HG03460 (cell line): ENCODE data around the gene DOCK3.
A peak's percentile ranks its signal among the peaks of the same experiment; 100 is the strongest.
"Not testable (repeated sequence)": the region's sequence is repeated elsewhere in the genome, so short reads cannot be mapped to it uniquely, and the experiment has no call there.

Source experiments
- ATAC-seq: cut with Tn5 transposase; IDR thresholded peaks from one replicate; pipeline ENCODE4 v1.9.1; 2021; ENCODE audit not compliant: unreplicated experiment

DOCK3 gene

DNA sequence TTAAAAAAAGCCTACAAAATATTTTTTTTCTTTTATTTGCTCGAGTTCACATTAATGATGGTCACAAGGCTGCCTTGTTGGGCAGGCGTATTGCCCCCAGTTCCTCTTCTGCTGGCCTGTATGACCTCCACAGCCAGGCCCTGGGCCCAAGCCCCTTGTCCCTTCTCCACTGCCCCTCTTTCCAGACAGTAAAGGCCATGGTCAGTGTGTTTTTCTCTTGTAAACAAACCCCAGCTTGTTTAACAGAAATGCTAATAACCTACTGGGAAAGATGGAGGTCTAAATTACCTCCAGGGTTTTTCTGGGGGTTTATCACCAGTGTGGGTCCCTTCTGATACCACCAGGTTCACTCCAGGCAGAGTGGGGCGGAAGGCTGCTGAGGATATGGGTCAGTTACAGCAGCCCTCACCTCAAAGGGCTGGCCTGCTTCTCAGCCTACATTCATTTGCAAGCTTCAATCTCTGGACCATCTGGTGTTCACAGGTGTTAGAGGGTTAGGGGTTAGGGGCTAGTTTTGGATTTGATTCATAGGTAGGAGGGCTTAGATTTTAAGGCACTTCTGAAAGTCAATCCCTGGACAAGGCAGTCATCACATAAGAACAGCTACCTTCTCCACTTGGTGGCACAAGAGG, 708.3 kb downstream of the DOCK3 start:
- no peak for ATAC-seq

DNA sequence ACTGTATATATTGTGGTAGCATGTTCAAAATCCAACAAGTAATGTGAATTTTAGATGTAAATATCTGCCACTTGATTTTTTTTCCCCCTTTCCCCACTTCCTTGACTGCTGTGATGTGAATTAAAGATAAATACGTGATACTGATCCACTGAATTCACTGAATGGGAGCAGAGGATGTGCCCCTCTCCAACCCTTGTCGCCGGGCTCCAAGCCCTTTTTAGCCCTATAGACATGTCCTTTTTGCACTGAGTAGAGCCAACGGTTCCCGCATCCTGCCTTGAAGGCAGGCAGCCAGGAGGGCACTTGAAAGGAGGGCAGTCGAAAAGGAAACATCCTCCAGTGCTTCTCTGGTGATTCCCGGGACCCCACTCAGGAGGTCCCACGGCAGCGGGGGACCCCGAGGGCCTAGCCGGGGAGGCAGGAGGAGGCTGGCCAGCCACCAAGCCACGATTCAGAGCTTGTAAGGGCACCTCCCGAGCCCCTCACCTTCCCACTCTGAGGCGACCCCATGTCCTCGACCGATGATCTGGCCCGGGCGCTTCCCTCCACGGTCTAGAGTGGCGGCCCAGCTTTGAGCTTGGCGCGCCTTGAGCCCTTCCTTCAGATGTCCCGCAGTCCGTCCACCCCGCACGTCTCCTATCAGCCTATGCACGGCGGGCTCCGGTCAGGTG, 709.5 kb downstream of the DOCK3 start:
- peak; percentile 15 for ATAC-seq

DNA sequence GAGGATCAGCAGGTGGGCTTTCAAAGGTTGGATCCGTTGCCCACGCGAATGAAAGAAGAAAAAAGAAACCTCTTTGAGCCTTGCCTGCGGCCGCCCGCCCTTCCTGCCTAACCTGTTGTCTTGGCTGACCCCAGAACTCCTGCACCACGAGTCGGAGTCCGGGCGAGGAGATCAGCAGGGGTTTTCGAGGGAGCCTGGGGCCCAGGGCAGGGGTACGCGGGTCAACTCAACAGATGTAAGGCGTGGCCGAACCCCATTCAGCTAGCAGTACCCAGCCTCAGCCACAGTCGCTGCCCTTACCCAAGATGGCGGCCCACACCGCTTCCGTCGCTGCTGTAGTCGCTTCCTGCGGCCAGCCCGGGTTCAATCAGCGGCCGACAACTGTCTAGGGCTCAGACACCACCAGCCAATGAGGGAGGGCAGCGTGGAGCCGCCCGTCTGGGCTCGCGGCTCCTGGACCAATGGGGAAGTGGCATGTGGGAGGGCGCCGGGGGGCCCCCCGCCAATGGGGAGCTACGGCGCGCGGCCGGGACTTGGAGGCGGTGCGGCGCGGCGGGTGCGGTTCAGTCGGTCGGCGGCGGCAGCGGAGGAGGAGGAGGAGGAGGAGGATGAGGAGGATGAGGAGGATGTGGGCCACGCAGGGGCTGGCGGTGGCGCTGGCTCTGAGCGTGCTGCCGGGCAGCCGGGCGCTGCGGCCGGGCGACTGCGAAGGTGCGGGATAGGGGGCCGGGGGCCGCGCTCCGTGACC, 710.2 kb downstream of the DOCK3 start, which contains the start of gene MANF:
TSS of gene MANF (plus strand) at position 566 of the 748 bp plus-strand sequence. CDS start at position 618, 52 bp downstream.
- ATAC-seq, result peak; percentile 92

DNA sequence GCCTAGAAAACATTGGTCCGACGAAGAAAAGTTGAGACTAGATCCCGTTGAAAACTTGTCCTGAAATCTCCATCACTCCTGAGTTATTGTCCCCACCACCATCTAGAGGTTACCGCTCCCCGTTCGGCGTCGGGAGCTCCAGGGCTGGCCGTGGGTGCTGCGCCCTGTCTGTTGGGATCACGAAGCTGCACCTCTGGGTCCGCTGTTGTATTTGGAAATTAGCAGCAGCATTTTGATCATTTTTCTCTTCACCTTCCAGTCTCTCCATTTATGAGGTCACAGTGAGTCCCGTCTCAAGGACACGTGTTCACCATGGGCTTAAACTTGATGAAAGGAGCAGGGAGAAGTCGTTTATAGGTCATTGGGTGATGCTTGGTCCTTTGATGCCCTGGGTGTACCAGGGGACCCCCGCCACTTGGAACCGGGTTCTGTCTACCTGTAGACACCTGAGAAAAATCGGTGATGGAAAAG, 710.9 kb downstream of the DOCK3 start:
- ATAC-seq, result no peak

DNA sequence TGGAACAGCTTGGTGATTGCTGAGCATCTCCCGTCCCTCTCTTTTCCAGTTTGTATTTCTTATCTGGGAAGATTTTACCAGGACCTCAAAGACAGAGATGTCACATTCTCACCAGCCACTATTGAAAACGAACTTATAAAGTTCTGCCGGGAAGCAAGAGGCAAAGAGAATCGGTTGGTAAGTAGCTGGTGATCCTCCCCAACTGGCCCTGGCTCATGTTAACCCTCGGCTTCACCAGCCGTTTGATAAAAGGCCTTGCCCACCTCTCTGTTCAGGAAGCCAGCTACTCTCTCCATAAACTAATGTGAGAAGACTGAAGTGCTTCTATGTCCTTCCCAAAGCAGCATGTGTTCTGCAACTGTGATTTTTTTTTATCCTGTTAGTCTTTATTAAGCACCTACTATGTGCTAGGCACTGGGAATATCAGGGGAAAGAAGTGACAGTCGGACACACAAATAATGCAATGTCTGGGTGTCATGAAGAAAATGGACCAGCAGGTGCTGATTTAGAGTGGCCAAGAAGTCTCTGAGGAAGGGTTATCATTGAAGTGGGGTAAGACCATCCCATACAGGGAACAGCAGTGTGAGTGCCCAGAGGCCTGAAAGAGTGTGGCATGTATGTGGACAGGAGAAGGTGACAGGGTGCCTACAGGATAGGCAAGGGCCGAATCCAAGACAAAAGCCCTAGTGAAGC, 711.6 kb downstream of the DOCK3 start:
- no peak for ATAC-seq

DNA sequence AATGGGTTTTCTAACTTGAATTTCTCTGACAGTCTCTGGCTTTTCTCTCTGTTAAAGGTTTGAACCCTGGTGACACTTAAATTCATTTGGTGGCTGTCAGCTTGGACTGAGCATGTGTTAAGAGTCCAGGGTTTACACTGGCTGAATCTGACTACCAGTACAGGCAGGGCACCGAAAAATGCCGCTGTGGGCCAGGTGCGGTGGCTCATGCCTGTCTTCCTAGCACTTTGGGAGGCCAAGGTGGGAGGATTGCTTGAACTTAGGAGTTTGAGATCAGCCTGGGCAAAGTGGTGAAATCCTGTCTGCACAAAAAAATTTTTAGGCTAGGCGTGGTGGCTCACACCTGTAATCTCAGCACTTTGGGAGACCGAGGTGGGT, 712.1 kb downstream of the DOCK3 start:
- no peak for ATAC-seq

DNA sequence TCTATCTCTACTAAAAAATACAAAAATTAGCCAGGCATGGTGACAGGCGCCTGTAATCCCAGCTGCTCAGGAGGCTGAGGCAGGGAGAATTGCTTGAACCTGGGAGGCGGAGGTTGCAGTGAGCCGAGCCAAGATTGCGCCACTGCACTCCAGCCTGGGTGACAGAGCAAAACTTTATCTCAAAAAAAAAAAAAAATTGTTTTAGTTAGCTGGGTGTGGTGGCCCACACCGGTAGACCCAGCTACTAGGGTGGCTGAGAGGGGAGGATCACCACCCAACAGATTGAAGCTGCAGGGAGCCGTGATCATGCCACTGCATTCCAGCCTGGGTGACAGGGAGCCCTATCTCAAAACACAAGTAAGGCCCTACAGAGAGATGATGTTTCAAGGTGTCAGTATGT, 712.6 kb downstream of the DOCK3 start:
- ATAC-seq, result not testable (repeated sequence)

DNA sequence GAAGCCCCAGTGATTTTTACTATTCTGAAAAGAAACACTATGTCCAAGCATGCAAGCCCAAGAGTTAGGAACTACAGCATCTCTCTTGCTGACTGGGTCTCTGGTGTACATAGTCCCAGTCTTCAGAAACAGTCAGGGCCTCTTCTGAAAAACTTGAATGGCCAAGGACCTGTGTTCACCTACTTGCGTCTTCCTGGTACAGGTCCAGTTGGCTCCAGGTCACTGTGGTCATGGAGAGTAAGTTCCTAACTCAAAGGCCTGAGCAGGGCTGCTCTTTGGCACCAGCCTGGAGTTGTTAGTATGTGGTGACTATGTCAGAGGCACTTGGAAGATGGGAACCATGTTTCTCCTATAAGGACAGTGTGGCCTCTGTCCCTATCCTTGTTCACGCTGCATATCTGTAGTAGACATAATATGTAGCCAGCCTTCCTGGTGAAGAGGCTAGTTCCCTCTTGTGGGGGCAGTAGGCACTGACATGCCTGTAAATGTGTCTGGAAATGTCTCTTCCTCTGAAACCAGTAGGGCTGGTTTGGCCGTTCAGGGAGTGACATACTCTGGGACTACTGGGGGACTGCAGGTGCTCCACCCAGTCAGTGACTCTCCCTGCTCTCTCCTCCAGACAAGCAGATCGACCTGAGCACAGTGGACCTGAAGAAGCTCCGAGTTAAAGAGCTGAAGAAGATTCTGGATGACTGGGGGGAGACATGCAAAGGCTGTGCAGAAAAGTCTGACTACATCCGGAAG, 713.7 kb downstream of the DOCK3 start:
- ATAC-seq, result no peak

DNA sequence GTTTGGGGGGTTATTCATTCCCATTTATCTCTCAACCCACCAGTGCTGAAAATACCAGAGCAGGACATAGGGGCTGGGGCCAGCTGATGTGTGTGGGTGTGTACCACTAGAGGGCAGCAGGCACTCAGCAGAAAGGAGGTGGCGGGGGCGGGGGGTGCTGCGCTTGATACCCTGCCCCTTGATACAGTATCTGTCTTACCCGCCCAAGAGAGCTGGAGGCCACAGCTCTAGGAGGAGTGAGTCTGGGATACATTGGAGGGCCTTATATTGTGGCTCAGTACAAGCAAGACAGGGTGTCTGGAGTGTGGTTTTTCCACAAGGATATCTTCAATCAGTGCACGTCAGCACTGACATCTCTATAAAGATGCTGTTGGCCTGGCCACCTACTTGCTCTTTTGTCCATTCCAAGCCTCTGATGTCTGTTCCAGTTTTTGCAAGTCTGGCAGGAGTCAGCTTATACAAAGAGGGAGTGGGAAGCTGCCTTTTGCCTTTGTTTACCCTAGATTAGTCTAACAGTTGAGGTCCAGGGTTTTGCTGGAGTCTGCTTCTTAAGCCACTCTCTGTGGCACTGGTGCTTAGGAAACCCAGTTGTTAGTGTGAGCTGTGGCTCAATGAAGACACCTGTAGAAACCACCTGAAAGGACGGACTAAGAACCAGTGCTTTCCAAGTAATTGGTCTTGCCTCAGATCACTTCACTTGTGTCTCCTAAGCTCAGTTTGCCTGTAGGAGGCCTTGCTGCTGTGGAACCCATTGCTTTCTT, 714.9 kb downstream of the DOCK3 start:
- ATAC-seq, result no peak

DNA sequence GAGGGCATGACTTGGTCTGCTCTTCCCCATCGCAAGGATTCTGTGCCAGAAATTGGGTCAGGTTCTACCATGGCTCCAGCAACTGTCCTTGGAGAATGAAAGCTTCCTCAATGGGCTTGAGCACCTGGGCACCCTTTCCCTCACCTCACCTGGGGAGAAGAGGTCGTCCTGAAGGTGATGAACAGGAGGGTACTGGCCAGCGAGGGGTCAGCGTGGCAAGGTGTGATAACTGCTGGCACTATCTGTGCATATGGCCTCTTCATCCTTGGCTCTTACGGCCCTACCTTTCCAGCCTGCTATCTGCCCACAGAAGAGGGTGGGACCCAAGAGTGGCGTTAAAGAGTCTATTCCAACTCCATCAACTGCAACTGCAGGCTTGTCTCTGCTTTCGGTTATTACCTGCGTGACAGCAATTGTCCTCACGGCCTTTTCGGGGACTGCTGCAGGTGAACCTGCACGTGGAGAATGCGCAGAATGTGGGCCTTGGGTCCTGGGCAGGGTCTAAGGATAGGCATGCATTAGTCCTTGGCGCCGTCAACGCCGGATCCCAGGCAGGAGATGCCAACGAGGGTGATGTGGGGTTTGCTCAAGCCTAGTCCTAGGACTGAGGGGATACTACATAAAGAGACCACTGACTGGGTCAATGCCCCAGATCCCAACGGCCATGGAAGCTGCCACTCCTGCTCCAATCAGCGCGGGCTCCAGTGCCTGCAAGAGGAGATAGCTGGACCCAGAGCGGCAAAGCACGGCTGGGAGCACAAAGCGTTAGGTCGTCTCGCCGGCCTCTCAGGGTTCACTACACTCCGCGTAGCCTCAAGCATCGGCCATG, 715.7 kb downstream of the DOCK3 start:
- ATAC-seq, result peak; percentile 2

DNA sequence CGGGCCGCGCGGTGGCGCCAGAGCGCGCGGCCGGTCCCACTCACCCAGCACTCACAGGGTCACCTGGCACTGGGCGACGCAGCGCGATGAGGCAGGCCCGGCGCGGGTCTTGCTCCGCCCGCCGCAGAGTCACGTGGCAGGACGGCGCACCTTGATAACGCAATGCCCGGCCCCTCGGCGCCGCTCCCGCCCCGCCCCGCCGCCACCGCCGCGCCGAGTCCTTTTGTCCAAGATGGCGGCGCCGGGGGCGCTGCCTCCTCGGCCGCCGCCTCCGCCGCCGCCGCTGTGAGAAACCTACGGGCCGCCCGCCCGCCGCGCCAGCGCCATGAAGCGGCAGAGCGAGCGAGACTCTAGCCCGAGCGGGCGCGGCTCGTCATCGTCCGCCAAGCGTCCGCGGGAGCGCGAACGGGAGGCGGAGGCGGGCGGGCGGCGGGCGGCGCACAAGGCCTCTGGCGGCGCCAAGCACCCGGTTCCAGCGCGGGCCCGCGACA, 716.4 kb downstream of the DOCK3 start, which contains the start of gene RBM15B:
TSS of gene RBM15B (plus strand) at position 211 of the 491 bp plus-strand sequence. CDS start at position 326, 115 bp downstream.
- peak; percentile 86 for ATAC-seq

DNA sequence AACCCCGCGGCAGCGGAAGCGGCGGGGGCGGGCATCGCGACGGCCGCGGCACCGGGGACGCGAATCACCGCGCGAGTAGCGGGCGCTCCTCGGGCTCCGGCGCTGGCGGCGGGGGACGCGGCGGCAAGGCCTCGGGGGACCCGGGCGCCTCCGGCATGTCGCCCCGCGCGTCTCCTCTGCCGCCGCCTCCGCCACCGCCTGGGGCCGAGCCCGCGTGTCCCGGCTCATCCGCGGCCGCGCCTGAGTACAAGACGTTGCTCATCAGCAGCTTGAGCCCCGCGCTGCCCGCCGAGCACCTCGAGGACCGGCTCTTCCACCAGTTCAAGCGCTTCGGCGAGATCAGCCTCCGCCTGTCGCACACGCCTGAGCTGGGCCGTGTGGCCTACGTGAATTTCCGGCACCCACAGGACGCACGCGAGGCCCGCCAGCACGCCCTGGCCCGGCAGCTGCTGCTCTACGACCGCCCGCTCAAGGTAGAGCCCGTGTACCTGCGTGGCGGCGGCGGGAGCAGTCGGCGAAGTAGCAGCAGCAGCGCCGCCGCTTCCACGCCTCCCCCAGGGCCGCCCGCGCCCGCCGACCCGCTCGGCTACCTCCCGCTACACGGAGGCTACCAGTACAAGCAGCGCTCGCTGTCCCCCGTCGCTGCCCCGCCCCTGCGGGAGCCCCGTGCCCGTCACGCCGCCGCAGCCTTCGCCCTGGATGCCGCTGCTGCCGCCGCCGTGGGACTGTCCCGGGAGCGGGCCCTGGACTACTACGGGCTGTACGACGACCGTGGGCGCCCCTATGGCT, 717.0 kb downstream of the DOCK3 start:
- peak; percentile 7 for ATAC-seq

DNA sequence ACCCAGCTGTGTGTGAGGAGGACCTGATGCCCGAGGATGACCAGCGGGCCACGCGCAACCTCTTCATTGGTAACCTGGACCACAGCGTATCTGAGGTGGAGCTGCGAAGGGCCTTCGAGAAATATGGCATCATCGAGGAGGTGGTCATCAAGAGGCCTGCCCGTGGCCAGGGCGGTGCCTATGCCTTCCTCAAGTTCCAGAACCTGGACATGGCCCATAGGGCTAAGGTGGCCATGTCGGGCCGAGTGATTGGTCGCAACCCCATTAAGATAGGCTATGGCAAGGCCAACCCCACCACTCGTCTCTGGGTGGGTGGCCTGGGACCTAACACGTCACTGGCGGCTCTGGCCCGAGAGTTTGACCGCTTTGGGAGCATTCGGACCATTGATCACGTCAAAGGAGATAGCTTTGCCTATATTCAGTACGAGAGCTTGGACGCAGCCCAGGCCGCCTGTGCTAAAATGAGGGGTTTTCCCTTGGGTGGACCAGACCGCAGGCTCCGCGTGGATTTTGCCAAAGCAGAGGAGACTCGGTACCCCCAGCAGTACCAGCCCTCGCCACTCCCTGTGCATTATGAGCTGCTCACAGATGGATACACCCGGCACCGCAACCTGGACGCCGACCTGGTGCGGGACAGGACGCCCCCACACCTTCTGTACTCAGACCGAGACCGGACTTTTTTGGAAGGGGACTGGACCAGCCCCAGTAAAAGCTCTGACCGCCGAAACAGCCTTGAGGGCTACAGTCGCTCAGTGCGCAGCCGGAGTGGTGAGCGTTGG, 717.8 kb downstream of the DOCK3 start:
- no peak for ATAC-seq

DNA sequence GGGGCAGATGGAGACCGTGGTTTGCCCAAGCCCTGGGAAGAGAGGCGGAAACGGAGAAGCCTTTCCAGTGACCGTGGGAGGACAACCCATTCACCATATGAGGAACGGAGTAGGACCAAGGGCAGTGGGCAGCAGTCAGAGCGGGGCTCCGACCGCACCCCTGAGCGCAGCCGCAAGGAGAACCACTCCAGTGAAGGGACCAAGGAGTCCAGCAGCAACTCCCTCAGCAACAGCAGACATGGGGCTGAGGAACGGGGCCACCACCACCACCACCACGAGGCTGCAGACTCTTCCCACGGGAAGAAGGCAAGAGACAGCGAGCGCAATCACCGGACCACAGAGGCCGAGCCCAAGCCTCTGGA, 718.4 kb downstream of the DOCK3 start:
- no peak for ATAC-seq

DNA sequence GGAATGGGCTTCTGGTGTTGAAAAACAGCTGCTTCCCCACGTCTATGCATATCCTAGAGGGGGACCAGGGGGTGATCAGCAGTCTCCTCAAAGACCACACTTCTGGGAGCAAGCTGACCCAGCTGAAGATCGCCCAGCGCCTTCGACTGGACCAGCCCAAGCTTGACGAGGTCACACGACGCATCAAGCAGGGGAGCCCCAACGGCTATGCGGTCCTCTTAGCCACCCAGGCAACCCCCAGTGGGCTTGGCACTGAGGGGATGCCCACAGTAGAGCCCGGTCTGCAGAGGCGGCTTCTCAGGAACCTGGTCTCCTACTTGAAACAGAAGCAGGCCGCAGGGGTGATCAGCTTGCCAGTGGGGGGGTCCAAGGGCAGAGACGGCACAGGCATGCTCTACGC, 718.8 kb downstream of the DOCK3 start:
- ATAC-seq, result no peak

DNA sequence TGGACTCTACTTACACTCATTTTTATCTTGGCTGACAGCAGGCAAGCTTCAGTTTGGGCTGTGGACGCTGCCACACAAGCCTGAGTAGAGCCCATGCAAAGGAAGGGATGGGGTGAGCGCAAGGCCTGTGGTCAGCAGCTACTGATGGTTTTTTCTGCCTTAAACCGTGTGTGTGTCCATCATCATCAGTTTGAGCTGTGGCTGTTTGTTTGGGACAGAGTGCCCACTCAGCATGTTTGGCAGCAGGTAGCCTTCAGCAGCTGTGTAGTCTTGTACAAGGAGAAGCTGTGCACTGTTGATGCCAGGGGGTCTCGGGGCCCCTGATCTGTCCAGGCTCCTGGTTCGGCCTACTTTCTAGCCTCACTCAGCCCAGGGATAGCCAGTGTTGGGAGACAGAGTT, 719.8 kb downstream of the DOCK3 start:
- ATAC-seq, result no peak

DNA sequence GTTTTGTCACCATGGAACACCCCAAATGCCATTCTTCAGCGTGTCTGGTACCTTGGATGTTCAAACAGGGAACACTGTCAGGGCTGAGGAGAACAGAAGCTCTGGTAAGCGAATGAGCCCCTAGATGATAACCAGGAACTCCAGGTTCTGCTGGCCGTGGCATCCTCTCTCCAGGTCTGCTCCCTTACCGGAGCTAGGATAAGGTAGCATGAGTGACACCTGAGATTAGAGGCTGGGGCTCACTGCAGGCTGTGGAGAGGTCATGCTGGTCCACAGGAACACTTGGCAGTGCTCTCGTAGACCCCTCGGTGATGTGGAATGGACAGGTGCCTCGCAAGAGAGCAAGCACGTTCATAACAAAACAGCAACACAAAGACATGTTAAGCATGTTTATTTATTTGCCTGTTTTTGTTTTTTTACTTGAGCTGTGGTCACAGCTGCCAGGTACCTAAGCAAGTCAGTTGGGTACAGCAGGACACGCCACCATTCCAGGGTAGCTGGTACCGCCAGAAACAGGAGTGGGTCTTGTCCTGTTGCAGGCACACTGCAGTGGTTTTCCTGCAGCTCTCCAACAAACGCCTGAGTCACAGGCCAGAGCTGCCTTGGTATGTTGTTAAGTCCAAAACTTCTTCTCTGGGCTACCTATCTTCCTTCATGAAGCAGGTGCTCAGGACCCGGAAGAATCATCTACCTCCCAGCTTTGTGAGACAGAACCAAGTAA, 720.9 kb downstream of the DOCK3 start:
- ATAC-seq, result no peak
